Esophagus (tissue), 2 donors: ENCODE results near the gene ANKLE1. TPM values are rescaled to one million over a fixed set of nuclear protein-coding genes. Genes with fewer than 3 reads are reported as not detected.
"Not testable (repeated sequence)": the region's sequence is repeated elsewhere in the genome, so short reads cannot be mapped to it uniquely, and the experiment has no call there.

Source experiments
- H3K27ac ChIP-seq, 2 donors: one replicate each; pipeline ENCODE4 v1.5.1; 2013; ENCODE audit warnings: low read depth in 2 of 2, mild to moderate bottlenecking in 2 of 2, inconsistent platforms in 1 of 2, low read length in 1 of 2, moderate library complexity in 1 of 2
- H3K27me3 ChIP-seq, 2 donors: one replicate each; pipeline ENCODE4 v1.6.1; 2013; ENCODE audit warnings: low read length in 2 of 2, control low read depth in 1 of 2, mild to moderate bottlenecking in 1 of 2; ENCODE audit not compliant: insufficient read depth in 2 of 2, control insufficient read depth in 1 of 2
- H3K36me3 ChIP-seq, 2 donors: one replicate each; pipeline ENCODE4 v1.6.1; 2013; ENCODE audit warnings: low read length in 1 of 2; ENCODE audit not compliant: control insufficient read depth in 2 of 2, insufficient read depth in 2 of 2
- H3K4me1 ChIP-seq, 2 donors: one replicate each; pipeline ENCODE4 v1.6.1; 2013; ENCODE audit warnings: low read length in 1 of 2; ENCODE audit not compliant: control insufficient read depth in 2 of 2, insufficient read depth in 2 of 2
- H3K4me3 ChIP-seq, 2 donors: one replicate each; pipeline ENCODE4 v1.5.1; 2013; ENCODE audit warnings: low read length in 2 of 2, mild to moderate bottlenecking in 2 of 2, low read depth in 1 of 2, moderate library complexity in 1 of 2
- H3K9me3 ChIP-seq, 2 donors: one replicate each; pipeline ENCODE4 v1.6.1; 2013; ENCODE audit warnings: mild to moderate bottlenecking in 2 of 2, low read depth in 1 of 2, low read length in 1 of 2, moderate library complexity in 1 of 2; ENCODE audit not compliant: control insufficient read depth in 2 of 2, insufficient read depth in 1 of 2
- WGBS, 2 donors: extraction: QIAGEN DNeasy Blood & Tissue Kit; methylation state at CpG; one replicate each; pipeline ENCODE4 v1.1.7; 2013; 5-methylcytosine and 5-hydroxymethylcytosine counted together
- polyA plus RNA-seq, 2 donors: library from polyadenylated mRNA; stranded (reverse); fragments of 200-250 nt; gene quantifications; one replicate each; pipeline ENCODE4 v1.2.3, GENCODE V29; 2013
- donor health status: healthy with polysubstance abuse.
- donor health status: Bipolar disorder and iron deficiency.

Gene ANKLE1
- polyA plus RNA-seq, 2 donors, result 0.22 to 0.45 TPM

- H3K4me1 ChIP-seq, result peaks cover 3 to 6% of the 10 kb centered on the region in 2 donors
- H3K36me3 ChIP-seq, result peaks cover 0 to 4% of the 10 kb centered on the region in 2 donors
- peak overlapping the region in 1 of 2 donors; percentile 35 for H3K4me3 ChIP-seq
- 77 to 84% methylated on average over 23 of the region's 23 CpGs for WGBS, 2 donors
- no peaks in the 10 kb centered on the region for H3K27me3 ChIP-seq
- H3K27ac ChIP-seq, result no peak overlapping the region
- H3K9me3 ChIP-seq, result peaks cover 0 to 3% of the 10 kb centered on the region in 2 donors
Measured at GRCh38 chr19:17263712-17264640, 17.7 kb upstream of the ANKLE1 start.

- Histone ChIP-seq H3K27ac (no peak within 1 kb of the TSS), H3K9me3 (no peaks in the 10 kb centered on the region), H3K4me1 (peaks cover 3 to 6% of the 10 kb centered on the region in 2 donors), H3K36me3 (peaks cover 0 to 5% of the 10 kb centered on the region in 2 donors), H3K27me3 (no peaks in the 10 kb centered on the region), H3K4me3 (peak within 1 kb of the TSS in 1 of 2 donors; percentile 35)
- WGBS, 2 donors, result 33 to 42% methylated on average over 5 of the region's 5 CpGs
Measured at GRCh38 chr19:17264641-17264979, 17.1 kb upstream of the ANKLE1 start, which contains the start of gene USHBP1. USHBP1 (minus strand) TSS chr19:17264745; CDS start chr19:17264299, 446 bp downstream.

DNA sequence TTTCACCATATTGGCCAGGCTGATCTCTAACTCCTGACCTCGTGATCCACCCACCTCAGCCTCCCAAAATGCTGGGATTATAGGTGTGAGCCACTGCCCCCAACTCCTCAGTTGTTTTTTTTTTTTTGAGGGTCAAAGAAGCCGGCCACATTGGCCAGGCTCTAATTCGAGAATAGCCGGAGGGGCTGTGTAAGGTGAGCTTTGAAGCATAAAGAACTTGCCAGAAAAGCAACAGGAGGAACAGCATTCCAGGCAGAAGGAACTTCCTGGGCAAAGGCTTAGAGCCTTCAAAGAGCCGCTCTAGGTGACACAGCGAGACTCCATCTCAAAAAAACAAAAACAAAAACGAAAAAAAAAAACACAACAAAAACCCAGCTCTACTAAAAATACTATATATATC lies 15.7 kb upstream of the ANKLE1 start:
- Histone ChIP-seq H3K4me1 (peaks cover 3 to 4% of the 10 kb centered on the region in 2 donors), H3K9me3 (no peaks in the 10 kb centered on the region), H3K4me3 (no peak overlapping the region), H3K36me3 (peaks cover 0 to 5% of the 10 kb centered on the region in 2 donors), H3K27ac (no peak overlapping the region), H3K27me3 (no peaks in the 10 kb centered on the region)
- WGBS, 2 donors, result 86 to 89% methylated on average over 7 of the region's 7 CpGs

DNA sequence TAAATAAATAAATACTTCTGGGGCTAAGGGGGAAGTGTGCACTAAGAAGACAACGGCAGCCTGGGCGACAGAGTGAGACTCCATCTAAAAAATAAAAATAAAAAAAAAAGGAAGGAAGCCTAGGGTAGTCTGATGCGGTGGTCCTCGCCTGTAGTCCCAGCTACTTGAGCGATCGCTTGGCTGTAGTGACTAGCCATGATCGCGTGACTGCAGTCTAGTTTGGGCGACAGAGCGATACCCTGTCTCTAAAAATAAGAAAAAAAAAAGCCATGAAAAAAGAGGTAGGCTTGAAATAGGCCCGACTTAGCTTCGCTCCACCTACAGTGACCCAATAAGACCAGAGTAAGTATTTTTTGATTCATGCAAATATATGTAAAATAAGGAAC lies 15.1 kb upstream of the ANKLE1 start:
- H3K4me3 ChIP-seq, result no peak overlapping the region
- H3K27ac ChIP-seq, result peak overlapping the region; percentile 13 to 73
- no peaks in the 10 kb centered on the region for H3K27me3 ChIP-seq
- no peaks in the 10 kb centered on the region for H3K9me3 ChIP-seq
- H3K36me3 ChIP-seq, result peaks cover 0 to 11% of the 10 kb centered on the region in 2 donors
- peaks cover 3 to 4% of the 10 kb centered on the region in 2 donors for H3K4me1 ChIP-seq
- WGBS, 2 donors, result 73 to 74% methylated on average over 12 of the region's 12 CpGs

DNA sequence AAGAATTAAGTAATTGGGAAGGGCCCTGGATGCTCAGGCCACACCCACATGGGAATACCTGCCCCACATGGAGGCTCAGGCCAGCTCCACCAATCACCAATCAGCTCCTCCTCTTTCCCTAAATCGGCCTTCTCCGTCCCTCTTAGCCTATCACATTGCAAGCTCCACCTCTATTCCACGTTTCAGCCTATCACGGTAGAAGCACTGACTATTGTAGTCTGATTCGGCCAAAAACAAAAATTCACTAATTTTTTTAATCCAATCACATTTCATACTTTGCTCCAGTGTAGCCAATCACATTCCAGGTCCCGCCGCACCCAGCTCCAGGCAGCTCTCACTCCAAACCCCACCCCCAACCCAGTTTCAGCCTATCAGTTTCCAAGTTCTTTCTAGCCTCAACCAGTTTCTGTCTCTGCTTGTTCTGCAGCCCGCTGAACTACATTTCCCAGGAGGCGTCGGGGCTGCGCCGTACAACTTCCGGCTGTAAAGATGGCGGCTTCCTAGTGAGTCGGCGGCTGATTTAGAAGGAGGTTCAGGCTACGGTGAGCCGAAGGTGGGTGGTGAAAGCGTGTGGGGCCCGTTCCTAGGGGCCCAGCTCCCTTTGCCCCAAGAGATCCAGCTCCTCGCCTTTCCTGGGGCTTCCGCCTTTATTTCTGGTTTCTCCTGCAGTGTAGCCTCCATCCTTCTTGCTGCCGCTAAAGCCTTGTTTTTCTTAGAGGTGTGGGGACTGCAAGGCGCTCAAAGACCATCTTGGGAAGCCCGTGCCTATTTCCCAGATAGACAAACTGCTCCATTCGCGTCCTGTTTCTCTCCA lies 14.5 kb upstream of the ANKLE1 start, which contains the start of gene BABAM1:
TSS of gene BABAM1 (plus strand) at position 469 of the 814 bp plus-strand sequence. CDS start 1,364 bp downstream, outside the sequence.
- WGBS, 2 donors, result 0% methylated on average over 27 of the region's 27 CpGs
- Histone ChIP-seq H3K27ac (peak within 1 kb of the TSS; percentile 66 to 91), H3K27me3 (no peaks in the 10 kb centered on the region), H3K9me3 (no peaks in the 10 kb centered on the region), H3K36me3 (peaks cover 0 to 11% of the 10 kb centered on the region in 2 donors), H3K4me3 (peak within 1 kb of the TSS; percentile 71 to 95), H3K4me1 (peaks cover 3 to 4% of the 10 kb centered on the region in 2 donors)

GRCh38 chr19:17268754-17269153 lies 12.9 kb upstream of the ANKLE1 start:
- WGBS, 2 donors, result 93 to 95% methylated on average over 13 of the region's 13 CpGs
- H3K27ac ChIP-seq, result no peak overlapping the region
- peaks cover 3 to 4% of the 10 kb centered on the region in 2 donors for H3K4me1 ChIP-seq
- H3K27me3 ChIP-seq, result no peaks in the 10 kb centered on the region
- H3K4me3 ChIP-seq, result no peak overlapping the region
- peaks cover 5 to 17% of the 10 kb centered on the region in 2 donors for H3K36me3 ChIP-seq
- H3K9me3 ChIP-seq, result no peaks in the 10 kb centered on the region

DNA sequence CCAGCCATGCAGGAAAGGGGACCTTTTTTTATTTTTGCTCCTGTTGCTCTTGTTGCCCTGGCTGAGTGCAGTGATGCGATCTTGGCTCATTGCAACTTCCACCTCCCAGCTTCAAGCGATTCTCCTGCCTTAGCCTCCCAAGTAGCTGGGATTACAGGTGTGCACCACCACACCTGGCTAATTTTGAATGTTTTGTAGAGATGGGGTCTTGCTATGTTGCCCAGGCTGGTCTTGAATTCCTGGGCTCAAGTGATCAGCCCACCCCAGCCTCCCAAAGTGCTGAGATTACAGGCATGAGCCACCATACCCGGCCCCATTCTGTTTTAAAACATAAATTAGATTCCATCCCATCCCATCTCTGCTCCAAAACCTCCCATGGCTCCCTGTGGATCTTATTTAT lies 6.8 kb upstream of the ANKLE1 start:
- peaks cover 14 to 34% of the 10 kb centered on the region in 2 donors for H3K36me3 ChIP-seq
- not testable (repeated sequence) for H3K4me3 ChIP-seq, H3K27me3 ChIP-seq, H3K27ac ChIP-seq, H3K4me1 ChIP-seq, H3K9me3 ChIP-seq
- WGBS, 2 donors, result 98 to 100% methylated on average over 3 of the region's 3 CpGs

- H3K27me3 ChIP-seq, result no peaks in the 10 kb centered on the region
- WGBS, 2 donors, result 91 to 94% methylated on average over 19 of the region's 19 CpGs
- H3K36me3 ChIP-seq, result peaks cover 14 to 34% of the 10 kb centered on the region in 2 donors
- H3K4me3 ChIP-seq, result no peak overlapping the region
- no peaks in the 10 kb centered on the region for H3K4me1 ChIP-seq
- no peaks in the 10 kb centered on the region for H3K9me3 ChIP-seq
- no peak overlapping the region for H3K27ac ChIP-seq
Measured at GRCh38 chr19:17275441-17276175, 6.1 kb upstream of the ANKLE1 start.

DNA sequence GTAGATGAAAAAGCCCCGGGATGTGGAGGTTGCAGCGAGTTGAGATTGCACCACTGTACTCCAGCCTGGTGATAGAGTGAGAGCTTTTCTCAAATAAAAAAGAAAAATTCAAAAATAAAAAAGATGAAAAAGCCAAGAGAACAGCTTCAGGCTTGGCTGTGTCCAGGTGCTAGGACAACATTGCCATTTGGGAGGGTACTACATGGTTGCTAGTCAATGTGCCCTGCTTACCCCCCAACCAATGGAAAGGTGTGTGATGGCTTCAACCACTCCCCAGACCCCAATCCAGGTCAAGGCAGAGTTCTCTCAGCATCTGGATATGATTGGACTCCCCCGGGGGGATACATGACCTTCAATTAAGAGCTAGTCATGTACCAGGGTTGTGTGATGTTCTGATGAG lies 2.3 kb upstream of the ANKLE1 start:
- H3K4me3 ChIP-seq, result no peak overlapping the region
- H3K4me1 ChIP-seq, result peaks cover 4 to 7% of the 10 kb centered on the region in 2 donors
- WGBS, 2 donors, result 75 to 77% methylated on average over 3 of the region's 3 CpGs
- H3K27ac ChIP-seq, result no peak overlapping the region
- no peaks in the 10 kb centered on the region for H3K9me3 ChIP-seq
- peaks cover 6 to 16% of the 10 kb centered on the region in 2 donors for H3K36me3 ChIP-seq
- peaks cover 0 to 5% of the 10 kb centered on the region in 2 donors for H3K27me3 ChIP-seq
